GM12878 (cell line): Measurements from ENCODE around the gene TNK2. TPM values are rescaled to one million over a fixed set of nuclear protein-coding genes. Genes with fewer than 3 reads are reported as not detected.

Experiments used
- microRNA-seq: library from miRNA; unstranded; fragments of <30 nt; microRNA quantifications from one replicate; pipeline ENCODE4, GENCODE V29; 2018
- polyA plus RNA-seq, 11 experiments: library from polyadenylated mRNA; depleted of rRNA in 4 of 11; unstranded in 6 of 11; stranded (reverse) in 5 of 11; fragments of >200 nt; fragmentation: Nextera tagmentation in 4 of 11; fragmentation: Illumina TruSeq in 1 of 11; extraction: Ambion mirVana in 4 of 11; extraction: Trizol in 1 of 11; gene quantifications; 1 replicate in 1 of 11; 2 replicates in 10 of 11; pipeline versions ENCODE4 v1.2.1 to v1.2.3, GENCODE V29; 2011 to 2016; ENCODE audit warnings: inconsistent platforms in 2 of 11, missing spikeins in 2 of 11, low read depth in 1 of 11
- small RNA-seq: library from RNA; depleted of rRNA; stranded (forward); fragments of <200 nt; gene quantifications from one replicate; pipeline ENCODE3, GENCODE V24; 2014
- total RNA-seq, 4 experiments: library from RNA; depleted of rRNA in 3 of 4; stranded (reverse); fragments of >200 nt in 3 of 4; fragmentation: Illumina TruSeq in 1 of 4; extraction: Trizol in 1 of 4; gene quantifications; 2 replicates each; pipeline versions ENCODE4 v1.2.1 to v1.2.3, GENCODE V29; 2013 to 2021

TNK2 gene
- total and polyA plus RNA-seq, 10 of the 15 experiments (the other 5 are each of a cell fraction or from before 2014, with no cell fraction given) = 0.13 to 47.8 (median 10.8) TPM

Small RNA genes lying within 50 kb of the gene (microRNA-seq; reads per million reads assigned to microRNA genes)
- not detected for gene MIR6829

Small RNA genes lying within 50 kb of the gene (small RNA-seq; reads per million reads assigned to genes)
- not detected for gene MIR6829
- gene RNU2-11P = not detected

Other genes starting within 250 kb of the TNK2 start
- 0.17 TPM in 1 of 2 replicates, not detected in the other for gene MUC20, start 187.6 kb downstream of the TNK2 start, total RNA-seq (2014; rRNA removed)
- gene MUC20, start 187.6 kb downstream of the TNK2 start, total RNA-seq (2014; rRNA removed; fragmentation: Illumina TruSeq; extraction: Trizol) = 0.18 and 0.22 TPM in 2 replicates
- 0.13 and 0.46 TPM in 2 replicates for gene MUC20, start 187.6 kb downstream of the TNK2 start, total RNA-seq (2021)
- 0.07 TPM in 1 of 2 replicates, not detected in the other for gene MUC20, start 187.6 kb downstream of the TNK2 start, polyA plus RNA-seq (2011; rRNA removed)
- gene MUC20, start 187.6 kb downstream of the TNK2 start, polyA plus RNA-seq (2014; fragmentation: Illumina TruSeq; extraction: Trizol) = 0.38 TPM in 1 of 2 replicates, not detected in the other
- under 1 TPM; 0.04 to 0.06 TPM for gene MUC20, start 187.6 kb downstream of the TNK2 start, polyA plus RNA-seq (2014; fragmentation: Nextera tagmentation; extraction: Ambion mirVana)
- gene MUC20, start 187.6 kb downstream of the TNK2 start, polyA plus RNA-seq (2014; rRNA removed) = 0.13 and 0.80 TPM in 2 replicates
- gene MUC20, start 187.6 kb downstream of the TNK2 start, polyA plus RNA-seq (2016; fragmentation: Nextera tagmentation; extraction: Ambion mirVana) = not detected
- 0.16 and 0.23 TPM in 2 replicates for gene MUC4, start 96.6 kb downstream of the TNK2 start, total RNA-seq (2014; rRNA removed)
- gene MUC4, start 96.6 kb downstream of the TNK2 start, total RNA-seq (2014; rRNA removed; fragmentation: Illumina TruSeq; extraction: Trizol) = 0.14 and 0.31 TPM in 2 replicates
- 0.46 and 0.51 TPM in 2 replicates for gene MUC4, start 96.6 kb downstream of the TNK2 start, total RNA-seq (2021)
- gene MUC4, start 96.6 kb downstream of the TNK2 start, polyA plus RNA-seq (2011; rRNA removed) = not detected in 2 replicates
- 0.32 TPM in 1 of 2 replicates, not detected in the other for gene MUC4, start 96.6 kb downstream of the TNK2 start, polyA plus RNA-seq (2014; fragmentation: Illumina TruSeq; extraction: Trizol)
- under 1 TPM in 1 of 2 experiments, not detected in 1; 0.02 TPM for gene MUC4, start 96.6 kb downstream of the TNK2 start, polyA plus RNA-seq (2014; fragmentation: Nextera tagmentation; extraction: Ambion mirVana)
- 0.05 and 0.72 TPM in 2 replicates for gene MUC4, start 96.6 kb downstream of the TNK2 start, polyA plus RNA-seq (2014; rRNA removed)
- not detected for gene MUC4, start 96.6 kb downstream of the TNK2 start, polyA plus RNA-seq (2016; fragmentation: Nextera tagmentation; extraction: Ambion mirVana)
- gene TFRC, start 173.5 kb upstream of the TNK2 start, total RNA-seq (2014; rRNA removed) = 325 and 365 TPM in 2 replicates
- gene TFRC, start 173.5 kb upstream of the TNK2 start, total RNA-seq (2014; rRNA removed; fragmentation: Illumina TruSeq; extraction: Trizol) = 306 and 308 TPM in 2 replicates
- 356 and 373 TPM in 2 replicates for gene TFRC, start 173.5 kb upstream of the TNK2 start, total RNA-seq (2021)
- gene TFRC, start 173.5 kb upstream of the TNK2 start, polyA plus RNA-seq (2011; rRNA removed) = 368 and 477 TPM in 2 replicates
- gene TFRC, start 173.5 kb upstream of the TNK2 start, polyA plus RNA-seq (2014; fragmentation: Illumina TruSeq; extraction: Trizol) = 218 and 272 TPM in 2 replicates
- gene TFRC, start 173.5 kb upstream of the TNK2 start, polyA plus RNA-seq (2014; fragmentation: Nextera tagmentation; extraction: Ambion mirVana) = 100 to 1,000 TPM; 123 to 132 TPM
- 152 and 164 TPM in 2 replicates for gene TFRC, start 173.5 kb upstream of the TNK2 start, polyA plus RNA-seq (2014; rRNA removed)
- 100 to 1,000 TPM; 468 to 526 TPM for gene TFRC, start 173.5 kb upstream of the TNK2 start, polyA plus RNA-seq (2016; fragmentation: Nextera tagmentation; extraction: Ambion mirVana)